ENCODE results near the gene MYL7.
"Not testable (repeated sequence)": the region's sequence is repeated elsewhere in the genome, so short reads cannot be mapped to it uniquely, and the experiment has no call there.

The MYL7 gene

GRCh38 chr7:44141221-44141850 lies at the start of gene MYL7:
Gene MYL7 (minus strand): TSS chr7:44141332. CDS start chr7:44141305, 27 bp downstream.
- DNase-seq: no peak

- no peak for DNase-seq
Observed at GRCh38 chr7:44189993-44190872, 49.1 kb upstream of the MYL7 start.

GRCh38 chr7:44189286-44189992 lies 48.3 kb upstream of the MYL7 start, which contains the start of gene GCK:
Gene GCK (minus strand): TSS chr7:44189439. CDS start chr7:44188953, 486 bp downstream.
- no peak for DNase-seq

- DNase-seq: no peak
Observed at GRCh38 chr7:44188480-44189225, 47.5 kb upstream of the MYL7 start.

- no peak for DNase-seq
Observed at GRCh38 chr7:44187636-44188416, 46.7 kb upstream of the MYL7 start.

GRCh38 chr7:44186736-44187135 lies 45.6 kb upstream of the MYL7 start:
- DNase-seq: no peak

GRCh38 chr7:44185729-44186128 lies 44.6 kb upstream of the MYL7 start:
- no peak for DNase-seq

- no peak for DNase-seq
Observed at GRCh38 chr7:44184873-44185446, 43.8 kb upstream of the MYL7 start.

GRCh38 chr7:44184206-44184872 lies 43.2 kb upstream of the MYL7 start:
- DNase-seq: peak; percentile 86

- DNase-seq: no peak
Observed at GRCh38 chr7:44183386-44183785, 42.3 kb upstream of the MYL7 start.

GRCh38 chr7:44182827-44183226 lies 41.7 kb upstream of the MYL7 start:
- DNase-seq: no peak

- DNase-seq: no peak
Observed at GRCh38 chr7:44180631-44181030, 39.5 kb upstream of the MYL7 start.

- peak; percentile 27 for DNase-seq
Observed at GRCh38 chr7:44177570-44178131, 36.5 kb upstream of the MYL7 start.

- no peak for DNase-seq
Observed at GRCh38 chr7:44176486-44176885, 35.4 kb upstream of the MYL7 start.

- no peak for DNase-seq
Observed at GRCh38 chr7:44175730-44176129, 34.6 kb upstream of the MYL7 start.

GRCh38 chr7:44174694-44174948 lies 33.5 kb upstream of the MYL7 start:
- not testable (repeated sequence) for DNase-seq

- DNase-seq: no peak
Observed at GRCh38 chr7:44173911-44174693, 33.0 kb upstream of the MYL7 start.

GRCh38 chr7:44172803-44173424 lies 31.8 kb upstream of the MYL7 start:
- no peak for DNase-seq

GRCh38 chr7:44172352-44172751 lies 31.2 kb upstream of the MYL7 start:
- no peak for DNase-seq

- DNase-seq: not testable (repeated sequence)
Observed at GRCh38 chr7:44171901-44172300, 30.8 kb upstream of the MYL7 start.
